K562 (cell line): ENCODE results near the gene FBN3. TPM values are rescaled to one million over a fixed set of nuclear protein-coding genes. Genes with fewer than 3 reads are reported as not detected.

Experiments used
- ZBTB11 ChIP-seq, 3 experiments: fragments of 200-800 bp in 1 of 3; fragments of 250-450 bp in 1 of 3; fragments of 450-650 bp in 1 of 3; sonication (Bioruptor Pico) in 1 of 3; sonication (Bioruptor generic) in 1 of 3; formaldehyde crosslinking in 1 of 3; IDR thresholded peaks; 2 replicates each; pipeline versions ENCODE4 v1.6.1 to v1.8.0; 2016 to 2022; ENCODE audit warnings: mild to moderate bottlenecking in 2 of 3, missing genetic modification characterization in 2 of 3, missing compliant biosample characterization in 1 of 3, moderate library complexity in 1 of 3
- ZFX ChIP-seq: sonication (generic); formaldehyde crosslinking; IDR thresholded peaks from 2 replicates; pipeline ENCODE4 v1.8.0; 2022; ENCODE audit warnings: mild to moderate bottlenecking, missing genetic modification reagents, moderate library complexity
- ZHX1 ChIP-seq: fragments of 150-350 bp; conservative IDR thresholded peaks from 2 replicates; pipeline ENCODE4 v1.6.1; 2014; ENCODE audit warnings: low read length
- polyA plus RNA-seq, 8 experiments: library from polyadenylated mRNA; depleted of rRNA in 4 of 8; stranded (reverse) in 5 of 8; unstranded in 3 of 8; fragments of >200 nt; fragmentation: Nextera tagmentation in 2 of 8; fragmentation: Illumina TruSeq in 1 of 8; extraction: Ambion mirVana in 2 of 8; extraction: Trizol in 1 of 8; gene quantifications; 2 replicates each; pipeline versions ENCODE4 v1.2.1 to v1.2.3, GENCODE V29; 2011 to 2014; ENCODE audit warnings: inconsistent platforms in 1 of 8, missing spikeins in 1 of 8
- total RNA-seq, 7 experiments: library from RNA; depleted of rRNA in 6 of 7; stranded (reverse); fragments of >200 nt in 6 of 7; fragmentation: Illumina TruSeq in 2 of 7; extraction: Trizol in 2 of 7; gene quantifications; 2 replicates each; pipeline versions ENCODE4 v1.2.1 to v1.2.3, GENCODE V29; 2011 to 2021; ENCODE audit warnings: low replicate concordance in 1 of 7

FBN3 gene
- total and polyA plus RNA-seq, 9 of the 15 experiments (the other 6 are each of a cell fraction or from before 2014, with no cell fraction given), result under 0.01 to 0.29 (median 0.01) TPM; not detected in 4

GRCh38 chr19:8135946-8136618 is 13.3 kb downstream of the FBN3 start (continued):
- TF ChIP-seq ZHX1 (no peak), ZFX (CRISPR knock-in tag) (no peak), ZBTB11 (CRISPR knock-in tag; IDR thresholded peaks at IDR 0.05) (no peak)
